ENCODE measurements around the gene PIAS1. TPM values are rescaled to one million over a fixed set of nuclear protein-coding genes. Genes with fewer than 3 reads are reported as not detected.

The PIAS1 gene
- total RNA-seq, 1 experiment from 2014 or later, result 25.9 TPM

DNA sequence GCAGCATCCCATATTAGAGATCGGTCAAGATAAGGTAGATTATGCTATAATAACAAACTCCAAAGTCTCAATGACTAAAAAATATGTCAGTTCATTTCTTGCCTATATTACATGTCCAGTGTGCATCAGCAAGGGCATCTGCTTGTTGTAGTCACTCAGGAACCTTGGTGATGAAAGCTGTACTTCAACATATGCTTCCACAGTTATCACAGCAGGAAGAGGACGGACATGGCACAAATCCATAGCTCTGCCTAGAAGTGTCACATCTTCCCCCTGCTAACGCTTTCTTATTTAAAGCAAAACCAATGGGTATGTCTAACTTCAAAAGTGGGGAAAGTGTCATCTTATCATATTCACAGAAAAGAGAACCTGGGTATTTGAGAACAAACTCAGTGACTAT is 20.0 kb upstream of the PIAS1 start:
- H3K36me3 ChIP-seq (ENCODE audit: control insufficient read depth in 1 of 2, insufficient read depth in 2 of 2, low read length in 2 of 2), result no peaks in the 10 kb centered on the region
- TF ChIP-seq EGR1 (IDR thresholded peaks at IDR 0.05; ENCODE audit: low read depth), result no peak
- TF ChIP-seq, protein P1, sequence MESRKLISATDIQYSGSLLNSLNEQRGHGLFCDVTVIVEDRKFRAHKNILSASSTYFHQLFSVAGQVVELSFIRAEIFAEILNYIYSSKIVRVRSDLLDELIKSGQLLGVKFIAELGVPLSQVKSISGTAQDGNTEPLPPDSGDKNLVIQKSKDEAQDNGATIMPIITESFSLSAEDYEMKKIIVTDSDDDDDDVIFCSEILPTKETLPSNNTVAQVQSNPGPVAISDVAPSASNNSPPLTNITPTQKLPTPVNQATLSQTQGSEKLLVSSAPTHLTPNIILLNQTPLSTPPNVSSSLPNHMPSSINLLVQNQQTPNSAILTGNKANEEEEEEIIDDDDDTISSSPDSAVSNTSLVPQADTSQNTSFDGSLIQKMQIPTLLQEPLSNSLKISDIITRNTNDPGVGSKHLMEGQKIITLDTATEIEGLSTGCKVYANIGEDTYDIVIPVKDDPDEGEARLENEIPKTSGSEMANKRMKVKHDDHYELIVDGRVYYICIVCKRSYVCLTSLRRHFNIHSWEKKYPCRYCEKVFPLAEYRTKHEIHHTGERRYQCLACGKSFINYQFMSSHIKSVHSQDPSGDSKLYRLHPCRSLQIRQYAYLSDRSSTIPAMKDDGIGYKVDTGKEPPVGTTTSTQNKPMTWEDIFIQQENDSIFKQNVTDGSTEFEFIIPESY (IDR thresholded peaks at IDR 0.05; ENCODE audit: extremely low read depth, insufficient replicate concordance, low read length), result no peak
- TF ChIP-seq TCF7L2 (IDR thresholded peaks at IDR 0.05; ENCODE audit: borderline replicate concordance, extremely low read depth, insufficient read depth, insufficient read length), result no peak
- TF ChIP-seq JUND (IDR thresholded peaks at IDR 0.05), result no peak
- no peak for TF ChIP-seq CBX3 (IDR thresholded peaks at IDR 0.05; ENCODE audit: low read depth)
- no peak for TF ChIP-seq SP1 (IDR thresholded peaks at IDR 0.05; ENCODE audit: low read depth)
- no peak for TF ChIP-seq EZH2 (IDR thresholded peaks at IDR 0.05)
- TF ChIP-seq, protein P2, sequence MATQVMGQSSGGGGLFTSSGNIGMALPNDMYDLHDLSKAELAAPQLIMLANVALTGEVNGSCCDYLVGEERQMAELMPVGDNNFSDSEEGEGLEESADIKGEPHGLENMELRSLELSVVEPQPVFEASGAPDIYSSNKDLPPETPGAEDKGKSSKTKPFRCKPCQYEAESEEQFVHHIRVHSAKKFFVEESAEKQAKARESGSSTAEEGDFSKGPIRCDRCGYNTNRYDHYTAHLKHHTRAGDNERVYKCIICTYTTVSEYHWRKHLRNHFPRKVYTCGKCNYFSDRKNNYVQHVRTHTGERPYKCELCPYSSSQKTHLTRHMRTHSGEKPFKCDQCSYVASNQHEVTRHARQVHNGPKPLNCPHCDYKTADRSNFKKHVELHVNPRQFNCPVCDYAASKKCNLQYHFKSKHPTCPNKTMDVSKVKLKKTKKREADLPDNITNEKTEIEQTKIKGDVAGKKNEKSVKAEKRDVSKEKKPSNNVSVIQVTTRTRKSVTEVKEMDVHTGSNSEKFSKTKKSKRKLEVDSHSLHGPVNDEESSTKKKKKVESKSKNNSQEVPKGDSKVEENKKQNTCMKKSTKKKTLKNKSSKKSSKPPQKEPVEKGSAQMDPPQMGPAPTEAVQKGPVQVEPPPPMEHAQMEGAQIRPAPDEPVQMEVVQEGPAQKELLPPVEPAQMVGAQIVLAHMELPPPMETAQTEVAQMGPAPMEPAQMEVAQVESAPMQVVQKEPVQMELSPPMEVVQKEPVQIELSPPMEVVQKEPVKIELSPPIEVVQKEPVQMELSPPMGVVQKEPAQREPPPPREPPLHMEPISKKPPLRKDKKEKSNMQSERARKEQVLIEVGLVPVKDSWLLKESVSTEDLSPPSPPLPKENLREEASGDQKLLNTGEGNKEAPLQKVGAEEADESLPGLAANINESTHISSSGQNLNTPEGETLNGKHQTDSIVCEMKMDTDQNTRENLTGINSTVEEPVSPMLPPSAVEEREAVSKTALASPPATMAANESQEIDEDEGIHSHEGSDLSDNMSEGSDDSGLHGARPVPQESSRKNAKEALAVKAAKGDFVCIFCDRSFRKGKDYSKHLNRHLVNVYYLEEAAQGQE (IDR thresholded peaks at IDR 0.05; ENCODE audit: low read depth), result no peak
- no peak for TF ChIP-seq ZNF274 (IDR thresholded peaks at IDR 0.05; ENCODE audit: low read depth, low read length)
- H3K27ac ChIP-seq (ENCODE audit: low read depth, low read length), result no peak overlapping the region
- H3K9ac ChIP-seq (ENCODE audit: low read length), result no peak overlapping the region
- intact Hi-C loops (cut with micrococcal nuclease), result no loop called here
- ChIA-PET POLR2A (no interaction called here), RAD21 (ENCODE audit: low non-redundant PET in 1 of 2, low total read pairs in 2 of 2, uncharacterized antibody in 2 of 2, unreplicated experiment in 2 of 2) (no interaction called here), CTCF (no interaction called here)
- H3K4me3 ChIP-seq (replicated peaks in 1 of 2; ENCODE audit: low read depth in 1 of 2, low read length in 2 of 2), result no peak overlapping the region
- H3K4me2 ChIP-seq (ENCODE audit: low read length), result no peak overlapping the region
- H3K79me2 ChIP-seq (ENCODE audit: insufficient read depth, low read length), result no peaks in the 10 kb centered on the region
- no peaks in the 10 kb centered on the region for H3K27me3 ChIP-seq (ENCODE audit: insufficient read depth, low read length)
- no peak overlapping the region for H2AFZ ChIP-seq (ENCODE audit: low read depth, low read length, poor library complexity, severe bottlenecking)
- H3K9me3 ChIP-seq (ENCODE audit: control insufficient read depth in 1 of 2, insufficient read depth in 1 of 2, low read depth in 1 of 2, low read length in 2 of 2), result no peaks in the 10 kb centered on the region
- DNase-seq (ENCODE audit: low read depth, low spot score) (no peak), ATAC-seq (no peak)
- no TSS peak for BruUV-seq (replicated peaks)
- H4K20me1 ChIP-seq (ENCODE audit: insufficient read depth), result no peaks in the 10 kb centered on the region
- H3K9me2 ChIP-seq (ENCODE audit: insufficient read depth), result no peaks in the 10 kb centered on the region
- H3K4me1 ChIP-seq (ENCODE audit: control insufficient read depth in 1 of 2, insufficient read depth in 2 of 2, low read length in 2 of 2), result no peaks in the 10 kb centered on the region

All from HCT116 (cell line).